DOHH2 (cell line): ENCODE measurements around the gene LILRB4.

ENCODE experiments used
- CTCF ChIP-seq: fragments of 200-600 bp; sonication (generic); IDR thresholded peaks from one replicate; pipeline ENCODE4 v1.5.1; 2014; ENCODE audit warnings: antibody characterized with exemption, mild to moderate bottlenecking, low read depth, low read length; ENCODE audit not compliant: poor library complexity, severe bottlenecking
- EZH2phosphoT487 ChIP-seq: fragments of 200-600 bp; sonication (generic); IDR thresholded peaks from 2 replicates; pipeline ENCODE4 v1.6.1; 2017; ENCODE audit warnings: borderline replicate concordance, mild to moderate bottlenecking, antibody characterized with exemption, low read length, moderate library complexity, mixed read lengths

- TF ChIP-seq CTCF = no peak
- TF ChIP-seq EZH2phosphoT487 = no peak
These were observed 12.6 kb upstream of the LILRB4 start for GRCh38 chr19:54650108-54650655.
